Measurements from ENCODE around the gene ARHGAP26.

ARHGAP26 gene, protein sequence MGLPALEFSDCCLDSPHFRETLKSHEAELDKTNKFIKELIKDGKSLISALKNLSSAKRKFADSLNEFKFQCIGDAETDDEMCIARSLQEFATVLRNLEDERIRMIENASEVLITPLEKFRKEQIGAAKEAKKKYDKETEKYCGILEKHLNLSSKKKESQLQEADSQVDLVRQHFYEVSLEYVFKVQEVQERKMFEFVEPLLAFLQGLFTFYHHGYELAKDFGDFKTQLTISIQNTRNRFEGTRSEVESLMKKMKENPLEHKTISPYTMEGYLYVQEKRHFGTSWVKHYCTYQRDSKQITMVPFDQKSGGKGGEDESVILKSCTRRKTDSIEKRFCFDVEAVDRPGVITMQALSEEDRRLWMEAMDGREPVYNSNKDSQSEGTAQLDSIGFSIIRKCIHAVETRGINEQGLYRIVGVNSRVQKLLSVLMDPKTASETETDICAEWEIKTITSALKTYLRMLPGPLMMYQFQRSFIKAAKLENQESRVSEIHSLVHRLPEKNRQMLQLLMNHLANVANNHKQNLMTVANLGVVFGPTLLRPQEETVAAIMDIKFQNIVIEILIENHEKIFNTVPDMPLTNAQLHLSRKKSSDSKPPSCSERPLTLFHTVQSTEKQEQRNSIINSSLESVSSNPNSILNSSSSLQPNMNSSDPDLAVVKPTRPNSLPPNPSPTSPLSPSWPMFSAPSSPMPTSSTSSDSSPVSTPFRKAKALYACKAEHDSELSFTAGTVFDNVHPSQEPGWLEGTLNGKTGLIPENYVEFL

DNA sequence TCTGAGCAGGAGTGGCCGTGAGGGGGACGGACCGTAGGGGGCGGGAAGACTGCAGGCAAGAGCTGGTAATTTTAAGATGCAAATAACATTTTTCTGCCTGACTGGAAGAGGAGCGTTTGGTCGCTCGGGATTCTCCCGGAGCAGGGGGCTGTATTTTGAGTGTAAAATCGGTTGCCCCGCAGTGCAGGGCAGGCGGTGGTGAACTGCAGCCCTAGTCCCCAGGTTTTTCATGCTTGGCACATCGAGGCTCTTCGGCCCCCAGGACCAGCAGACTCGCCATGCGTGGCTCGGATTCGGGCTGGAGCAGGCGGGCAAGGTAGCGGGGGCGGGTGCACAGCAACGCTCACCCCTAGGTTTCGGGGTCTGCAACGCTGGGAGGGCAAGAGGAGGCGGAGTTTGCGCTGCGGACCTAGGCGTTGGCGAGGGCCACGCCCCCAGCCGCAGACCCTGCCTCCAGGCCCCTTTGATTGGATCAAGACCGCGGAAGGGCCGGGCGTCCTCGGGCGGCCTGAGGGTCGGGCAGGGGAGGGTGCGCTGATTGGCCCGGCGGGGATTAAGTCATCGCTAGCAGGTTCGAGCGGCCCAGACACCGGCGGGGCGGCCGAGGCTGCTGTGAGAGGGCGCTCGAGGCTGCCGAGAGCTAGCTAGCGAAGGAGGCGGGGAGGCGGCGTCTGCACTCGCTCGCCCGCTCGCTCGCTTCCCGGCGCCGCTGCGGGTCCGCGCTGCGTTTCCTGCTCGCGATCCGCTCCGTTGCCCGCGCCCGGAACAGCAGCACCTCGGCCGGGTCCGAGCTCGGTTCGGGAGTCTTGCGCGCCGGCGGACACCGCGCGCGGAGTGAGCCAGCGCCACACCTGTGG is at the start of gene ARHGAP26:
Gene ARHGAP26, plus strand, starts transcription at position 585 of the 857 bp plus-strand sequence. CDS start 385 bp downstream, outside the sequence.
- peak; percentile 95 for DNase-seq (ENCODE audit: insufficient read length, low spot score)
- peak; percentile 94 for FAIRE-seq

DNA sequence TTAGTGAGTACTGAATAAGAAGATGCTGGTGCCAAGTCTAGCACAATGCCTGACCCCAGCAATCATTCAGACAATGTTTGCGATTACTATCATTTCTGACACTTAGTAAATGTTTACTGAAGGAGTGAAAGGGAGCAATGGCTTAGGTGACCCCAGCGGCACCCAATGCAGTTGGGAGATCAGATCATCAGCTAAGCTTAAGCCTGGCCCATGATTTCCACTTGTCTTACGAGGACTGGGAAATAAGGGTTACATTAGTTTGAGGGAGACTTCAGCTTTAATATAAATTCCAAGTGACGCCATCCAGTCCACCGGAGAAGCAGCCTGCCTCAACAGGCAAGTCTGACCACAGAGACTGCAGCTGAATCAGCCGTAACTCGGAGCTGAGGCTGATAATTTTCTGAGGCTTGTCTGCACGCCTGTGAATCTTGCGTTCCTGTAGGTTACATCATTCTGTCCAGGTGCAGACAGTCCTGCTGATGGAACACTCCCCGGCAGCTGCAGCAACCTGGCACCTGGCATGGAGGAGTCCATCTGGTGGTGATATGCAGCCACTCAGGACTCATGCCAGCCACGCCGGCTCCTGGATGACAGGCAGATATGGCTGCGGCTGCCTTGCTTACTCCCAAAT is 49.4 kb upstream of the ARHGAP26 start:
- FAIRE-seq, result no peak
- no peak for DNase-seq (ENCODE audit: insufficient read length, low spot score)

DNA sequence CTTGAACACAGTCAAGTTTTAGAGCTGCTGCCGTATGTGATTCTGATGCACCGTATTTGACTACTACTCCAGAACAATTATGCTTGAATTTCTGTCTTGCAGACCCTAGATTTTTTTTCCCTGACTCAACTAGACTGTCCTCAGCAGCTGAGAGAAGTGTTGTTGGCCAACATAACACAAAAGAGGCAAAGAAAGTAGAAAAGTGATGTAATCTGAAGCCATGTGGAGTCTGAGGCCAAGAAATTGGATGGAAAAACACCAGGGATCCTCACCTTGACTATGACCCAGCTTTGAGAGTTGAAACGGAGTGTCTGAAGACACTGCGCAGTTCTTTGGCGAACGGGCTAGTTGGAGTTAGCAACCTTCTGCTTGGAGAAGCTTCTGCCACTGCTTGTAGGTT is 48.0 kb upstream of the ARHGAP26 start:
- no peak for FAIRE-seq
- no peak for DNase-seq (ENCODE audit: insufficient read length, low spot score)

DNA sequence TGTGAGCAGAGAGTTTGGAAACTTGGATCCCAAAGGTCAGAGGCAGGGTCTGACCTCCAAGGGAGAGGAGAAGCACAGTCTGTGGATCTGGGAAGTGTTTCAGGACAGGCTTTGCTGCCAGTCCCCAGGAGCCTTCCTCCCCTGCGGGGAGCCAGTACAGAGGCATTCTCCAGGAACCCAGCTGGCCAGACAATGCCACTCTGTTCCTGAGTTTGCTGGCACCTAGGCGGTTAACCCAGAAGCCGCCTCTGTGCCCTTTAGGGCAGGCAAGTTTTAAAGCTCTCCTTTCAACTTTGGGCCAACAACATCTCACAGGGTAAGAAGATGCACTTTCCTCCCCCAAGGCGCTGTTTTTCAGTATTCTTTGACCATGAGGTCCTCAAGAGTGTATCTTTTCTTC is 47.3 kb upstream of the ARHGAP26 start:
- FAIRE-seq (no peak), DNase-seq (ENCODE audit: insufficient read length, low spot score) (no peak)

DNA sequence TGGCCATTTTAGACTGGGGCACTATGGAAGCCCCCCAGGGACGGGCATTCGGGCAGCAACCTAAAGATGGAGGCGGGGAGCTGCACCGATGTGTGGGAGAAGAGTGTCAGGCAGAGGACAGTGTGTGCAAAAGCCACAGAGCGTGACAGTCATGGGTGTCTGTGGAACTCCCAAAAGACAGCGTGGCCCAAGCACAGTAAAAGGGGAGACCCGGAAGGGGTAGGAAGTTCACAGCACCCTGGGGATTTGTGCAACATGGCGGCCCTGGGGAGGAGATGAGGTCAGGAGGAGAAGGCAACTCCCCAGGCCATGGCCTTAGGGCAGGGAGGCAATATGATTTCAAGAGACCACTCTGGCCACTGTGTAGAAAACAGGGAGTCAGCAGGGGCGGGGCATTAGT is 45.4 kb upstream of the ARHGAP26 start:
- FAIRE-seq, result no peak
- no peak for DNase-seq (ENCODE audit: insufficient read length, low spot score)

DNA sequence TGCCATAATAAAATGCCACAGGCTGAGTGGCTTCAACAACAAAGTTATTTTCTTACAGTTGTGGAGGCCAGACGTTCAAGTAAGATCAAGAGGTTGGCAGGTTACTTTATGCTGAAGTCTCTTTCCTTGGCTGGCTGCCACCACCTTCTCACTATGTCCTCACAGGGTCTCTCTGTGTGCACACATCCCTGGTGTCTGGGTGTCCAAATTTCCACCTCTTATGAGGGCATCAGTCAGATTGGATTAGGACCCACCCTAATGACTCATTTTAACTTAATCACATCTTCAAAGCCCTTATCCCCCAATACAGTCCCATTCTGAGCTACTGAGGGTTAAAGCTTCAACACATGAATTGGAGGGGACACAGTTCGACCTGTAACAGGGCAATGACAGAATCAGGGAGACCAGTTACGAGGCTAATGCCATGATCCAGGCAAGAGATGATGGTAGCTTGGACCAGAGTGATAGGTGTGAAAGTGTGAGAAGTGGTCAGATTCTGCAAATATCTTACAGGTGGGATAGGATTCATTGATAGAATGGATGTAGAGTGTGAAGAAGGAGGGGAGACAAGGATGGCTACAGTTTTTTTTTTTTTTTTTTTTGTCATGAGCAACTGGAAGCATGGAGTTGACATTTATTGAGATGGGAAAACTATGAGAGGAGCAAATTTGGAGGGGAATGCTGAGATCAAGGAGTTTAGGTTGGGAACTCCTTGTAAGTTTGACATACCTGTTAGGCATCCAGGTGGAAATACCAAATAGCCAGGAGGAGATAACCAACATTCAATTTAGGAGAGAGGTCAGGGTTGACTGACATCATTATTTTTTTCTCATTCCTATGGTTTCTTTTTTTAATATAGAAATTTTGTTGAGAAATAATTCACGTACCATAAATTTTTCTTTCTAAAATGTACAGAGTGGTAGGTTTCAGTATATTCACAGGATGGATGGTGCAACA is 44.7 kb upstream of the ARHGAP26 start:
- FAIRE-seq, result no peak
- no peak for DNase-seq (ENCODE audit: insufficient read length, low spot score)

DNA sequence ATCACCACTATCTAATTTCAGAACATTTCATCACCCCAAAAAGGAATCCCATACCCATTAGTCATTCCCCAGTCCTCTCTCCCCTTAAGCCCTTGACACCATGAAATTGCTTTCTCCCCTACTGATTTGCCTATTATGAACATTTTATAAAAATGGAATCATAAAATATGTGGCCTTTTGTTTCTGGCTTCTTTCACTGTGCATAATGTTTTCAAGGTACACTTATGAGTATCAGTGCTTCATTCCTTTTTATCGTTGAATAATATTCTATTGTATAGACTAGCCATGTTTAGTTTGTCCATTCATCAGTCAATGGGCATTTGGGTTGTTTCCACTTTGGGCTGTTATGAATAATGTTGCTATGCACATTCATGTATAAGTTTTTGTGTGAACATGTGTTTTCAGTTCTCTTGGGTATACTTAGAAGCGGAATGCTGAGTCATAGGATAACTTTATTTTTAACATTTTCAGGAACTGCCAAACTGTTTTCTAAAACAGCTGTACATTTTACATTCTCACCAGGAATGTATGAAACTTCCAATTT is 43.9 kb upstream of the ARHGAP26 start:
- FAIRE-seq (no peak), DNase-seq (ENCODE audit: insufficient read length, low spot score) (no peak)

DNA sequence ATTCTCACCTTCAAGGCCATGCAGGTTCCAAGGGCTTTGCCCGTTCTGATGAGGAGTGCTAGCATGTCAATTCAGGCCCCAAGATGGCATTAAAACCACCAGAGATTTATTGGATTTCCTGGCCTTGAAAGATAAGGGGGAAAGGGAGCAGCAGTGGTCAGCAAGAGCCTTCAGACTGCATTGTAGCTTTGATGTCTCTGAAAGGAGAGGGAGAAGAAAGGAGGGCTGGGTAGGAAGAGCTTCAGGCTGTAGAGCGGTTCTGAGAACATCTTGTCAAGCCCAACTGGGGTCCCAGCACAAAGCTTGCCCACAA is 42.5 kb upstream of the ARHGAP26 start:
- FAIRE-seq, result no peak
- DNase-seq (ENCODE audit: insufficient read length, low spot score), result no peak

DNA sequence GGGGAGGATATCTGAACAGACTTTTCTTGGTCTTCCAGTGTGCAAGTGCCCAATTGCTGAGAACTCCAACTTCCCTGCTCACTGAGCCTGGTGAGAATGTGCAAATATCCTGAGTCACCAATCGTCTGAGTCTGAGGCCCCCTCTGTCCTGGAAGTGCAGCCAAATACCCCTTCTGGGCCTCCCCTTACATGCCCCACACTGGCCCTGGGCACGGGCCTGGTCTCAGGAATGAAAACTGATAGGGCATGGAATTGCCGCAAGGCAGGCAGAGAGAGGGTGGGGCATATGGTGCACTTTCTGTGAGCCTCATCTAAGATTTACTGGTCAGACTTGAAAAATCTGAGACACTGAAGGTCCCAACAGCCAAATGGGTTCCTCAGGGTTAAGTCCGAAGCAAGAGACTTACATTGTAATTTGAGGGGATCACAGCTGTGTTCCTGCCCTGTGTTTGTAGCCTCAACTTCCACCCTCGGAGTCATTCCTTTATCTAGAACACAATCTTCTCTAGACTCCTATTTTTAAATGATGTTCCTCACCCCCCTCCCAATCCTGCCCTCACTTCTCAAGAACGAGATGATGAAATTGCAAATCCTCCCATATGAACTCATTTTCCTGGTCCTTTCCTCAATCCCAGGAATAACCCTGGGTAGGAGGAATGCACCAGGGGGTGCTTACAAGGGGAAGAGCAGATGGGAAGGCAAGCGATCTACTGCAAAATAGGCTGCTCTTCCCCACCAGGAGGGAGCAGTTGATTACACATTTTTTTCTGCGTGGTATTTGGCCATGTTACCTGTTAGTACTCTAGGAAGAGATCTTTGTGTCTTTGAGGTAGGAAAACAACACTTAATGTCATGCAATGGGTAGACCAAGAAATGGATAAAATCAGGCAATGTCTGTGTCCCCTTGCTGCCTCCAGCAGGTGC is 34.6 kb upstream of the ARHGAP26 start:
- FAIRE-seq, result no peak

DNA sequence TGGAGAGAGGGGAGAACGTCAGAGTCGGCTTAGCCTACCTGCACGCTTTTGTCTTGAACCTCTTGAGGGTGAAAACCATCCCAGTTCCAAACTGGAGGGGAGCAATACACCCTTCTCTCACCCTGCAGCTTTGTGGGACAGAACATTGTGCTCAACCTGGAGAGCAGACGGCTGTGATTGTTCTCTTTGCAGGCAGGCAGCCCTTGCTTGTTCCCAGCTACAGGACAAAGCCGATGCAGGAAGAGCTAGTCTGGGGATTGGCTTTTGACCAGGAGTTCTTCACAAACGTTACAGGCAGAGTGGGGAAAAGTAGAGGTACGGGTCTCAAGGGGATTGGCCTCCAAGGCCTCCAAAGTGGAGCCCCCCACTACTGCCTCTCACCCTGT is 33.9 kb upstream of the ARHGAP26 start:
- no peak for DNase-seq (ENCODE audit: insufficient read length, low spot score)
- no peak for FAIRE-seq

More for the DNA sequence above, 34.6 kb upstream of the ARHGAP26 start:
- no peak for DNase-seq (ENCODE audit: insufficient read length, low spot score)

DNA sequence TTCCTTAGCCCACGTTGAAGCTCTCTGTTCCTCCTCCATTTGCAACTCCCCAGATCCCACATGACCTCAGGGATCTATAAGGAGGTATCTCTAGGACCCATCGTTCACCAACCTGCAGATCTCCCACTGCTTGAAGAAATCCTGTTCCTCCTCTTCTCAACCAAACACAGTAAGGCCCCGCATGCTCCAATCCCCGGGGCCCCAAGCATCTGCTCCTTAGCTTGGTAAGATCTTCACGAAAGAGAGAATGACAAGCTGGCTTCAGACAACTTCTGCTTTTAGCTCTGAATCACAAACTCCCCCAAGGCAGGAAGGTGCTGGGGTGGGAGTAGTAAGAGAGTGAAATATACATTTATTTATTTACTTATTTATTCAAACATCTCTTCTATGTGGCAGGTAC is 33.0 kb upstream of the ARHGAP26 start:
- FAIRE-seq (no peak), DNase-seq (ENCODE audit: insufficient read length, low spot score) (no peak)

DNA sequence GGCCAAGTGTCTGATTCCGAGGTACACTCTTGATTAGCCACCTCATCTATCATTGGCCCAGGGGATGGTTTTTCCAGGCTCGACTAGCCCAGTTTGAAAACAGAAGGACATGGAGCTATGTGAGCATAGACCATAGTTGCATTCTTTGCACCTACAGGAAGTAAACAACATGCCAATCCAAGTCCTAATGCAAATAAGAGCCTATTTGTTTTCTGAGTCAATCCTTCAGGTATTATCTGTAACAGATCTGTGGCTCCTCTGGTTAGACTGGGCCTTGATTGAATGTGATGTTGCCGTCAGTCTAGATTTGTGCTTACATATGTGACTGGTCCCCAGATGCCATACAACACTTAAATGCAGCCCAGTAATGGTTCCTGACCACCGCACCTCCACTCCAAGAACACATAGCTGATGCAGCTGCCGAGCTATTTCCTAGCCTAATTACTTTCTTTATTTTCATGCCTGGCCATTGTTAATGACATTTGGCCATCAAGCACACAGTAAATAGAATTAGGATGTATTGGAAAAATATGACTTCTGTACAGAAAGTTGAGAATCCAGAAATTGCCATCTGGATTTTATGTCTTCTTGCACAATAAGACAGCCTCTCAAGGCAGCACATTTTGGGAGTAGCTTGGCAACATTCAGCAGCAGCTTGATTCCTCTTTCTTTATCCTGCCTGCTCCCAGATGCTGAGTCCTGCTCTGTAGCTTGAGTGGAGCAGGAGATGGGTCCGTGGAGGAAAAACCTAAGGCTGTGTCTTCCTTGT is 29.5 kb upstream of the ARHGAP26 start:
- DNase-seq (ENCODE audit: insufficient read length, low spot score) (no peak), FAIRE-seq (no peak)

DNA sequence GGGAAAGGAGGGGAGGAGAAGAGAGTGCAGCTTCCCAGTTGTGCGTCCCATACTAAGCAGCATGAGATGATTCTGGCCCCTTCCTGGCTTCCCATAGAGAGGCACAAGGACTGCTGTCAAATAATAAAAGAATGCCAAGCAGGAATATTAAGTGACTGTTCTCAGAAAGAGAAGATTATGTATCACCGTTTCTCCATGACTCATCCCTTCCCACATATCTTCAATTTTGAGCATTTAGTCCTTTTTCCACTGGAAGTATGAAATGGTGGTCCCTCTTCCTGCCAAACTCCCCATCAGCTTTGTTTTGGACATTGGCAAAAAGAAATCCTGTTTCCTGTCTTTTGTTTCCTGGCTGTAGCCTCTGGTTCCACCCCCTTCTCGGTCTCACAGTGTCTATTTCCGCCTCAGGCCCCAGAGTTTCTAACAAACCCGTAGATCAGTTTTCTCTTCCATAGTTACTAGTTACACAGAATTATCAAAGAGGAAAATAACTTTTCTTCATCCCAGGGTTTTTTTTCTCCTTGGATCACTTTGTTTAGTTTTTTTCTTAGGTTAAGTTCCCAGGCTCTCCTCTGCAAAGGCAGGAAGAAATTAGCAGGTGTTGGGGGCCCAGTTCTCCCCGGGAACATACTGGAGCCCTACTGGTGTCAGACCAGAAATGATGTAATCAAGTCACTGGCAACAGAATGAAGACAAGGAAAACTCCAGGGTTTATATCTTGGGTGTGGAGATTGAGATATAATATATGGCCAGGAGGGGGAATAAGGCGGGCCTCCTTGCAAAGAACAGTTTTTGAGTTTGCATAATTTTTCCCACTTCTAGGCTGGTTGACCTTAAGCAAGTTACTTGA is 26.4 kb upstream of the ARHGAP26 start:
- no peak for DNase-seq (ENCODE audit: insufficient read length, low spot score)
- FAIRE-seq, result no peak

DNA sequence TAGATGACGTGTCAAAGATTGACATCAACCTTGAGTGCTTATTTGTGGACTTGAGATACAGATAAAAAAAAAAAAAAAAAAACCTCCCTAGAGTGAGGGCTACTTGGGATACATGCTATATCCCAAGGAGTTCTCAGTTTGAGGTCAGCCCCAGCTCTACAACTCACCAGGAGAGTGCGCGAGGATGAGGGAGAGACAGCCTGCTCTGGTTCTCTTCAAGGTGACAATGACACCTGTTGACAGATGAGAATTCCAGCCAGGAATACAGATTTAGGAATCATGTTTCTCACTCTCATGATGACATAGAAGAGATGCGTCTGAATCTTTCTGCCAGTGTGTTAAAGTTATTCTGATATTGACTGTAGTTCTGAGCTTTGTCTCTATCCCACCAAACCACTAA is 24.9 kb upstream of the ARHGAP26 start:
- DNase-seq (ENCODE audit: insufficient read length, low spot score) (no peak), FAIRE-seq (no peak)

DNA sequence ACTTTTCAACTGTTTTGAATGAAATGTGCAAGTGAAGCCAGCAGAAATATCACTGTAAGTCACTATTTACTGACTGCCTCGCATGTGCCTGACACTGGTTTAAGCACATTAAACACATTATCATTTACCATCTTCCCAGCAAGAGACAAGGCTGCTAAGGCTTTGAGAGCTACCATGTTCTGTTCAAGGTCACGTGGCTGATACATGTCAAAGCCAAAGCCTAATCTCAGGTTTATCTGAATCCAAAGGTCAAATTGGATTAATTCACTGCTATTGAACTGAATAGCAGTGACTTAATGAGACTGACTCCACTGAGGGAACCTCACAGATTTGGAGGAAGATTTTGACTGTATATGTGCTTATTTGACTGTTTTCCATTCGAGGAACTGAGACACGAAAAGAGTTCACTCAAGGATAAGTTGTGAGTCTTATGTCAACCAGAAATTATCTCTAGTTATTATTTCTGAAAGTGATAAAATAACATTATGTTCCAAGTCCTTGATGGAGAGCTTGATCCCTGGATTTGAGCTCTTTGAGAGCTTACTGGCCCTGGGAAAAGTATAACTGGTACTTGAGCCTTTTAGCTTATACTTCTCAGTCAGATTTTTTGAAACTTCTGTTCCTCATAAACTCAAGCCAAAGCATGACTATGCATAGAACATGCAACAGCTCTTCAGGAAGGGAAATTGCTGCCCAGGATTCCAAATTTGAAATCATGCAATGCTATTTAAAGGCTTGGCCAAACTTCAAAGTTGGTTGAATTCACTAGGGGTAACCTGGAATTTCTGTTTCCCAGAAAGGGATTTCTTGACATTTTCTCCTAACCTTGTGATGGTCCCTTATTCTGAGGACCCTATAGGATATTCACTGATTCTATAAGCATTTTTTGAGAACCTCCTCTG is 23.4 kb upstream of the ARHGAP26 start:
- DNase-seq (ENCODE audit: insufficient read length, low spot score), result no peak
- no peak for FAIRE-seq

DNA sequence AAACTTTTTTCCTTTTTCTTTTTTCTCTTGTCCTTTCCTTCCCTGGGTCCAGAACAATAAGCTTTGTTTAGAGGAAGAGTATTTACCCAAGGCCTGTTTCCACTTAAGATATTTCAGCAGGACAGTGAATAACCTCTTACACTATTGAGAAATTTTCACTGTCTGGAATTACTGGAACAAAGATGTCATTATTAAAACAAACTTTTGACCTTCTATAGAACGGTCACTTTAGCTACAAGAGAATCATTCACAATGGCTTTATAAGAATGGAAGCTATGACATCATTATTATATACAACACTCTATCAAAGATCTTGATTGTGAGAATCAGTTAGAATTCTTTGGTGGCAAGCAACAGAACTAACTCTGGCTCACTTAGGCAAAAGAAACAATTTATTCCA is 22.0 kb upstream of the ARHGAP26 start:
- DNase-seq (ENCODE audit: insufficient read length, low spot score) (no peak), FAIRE-seq (no peak)

Data from GM19239 (cell line).